ENCODE data around the gene ASPSCR1.
A peak's percentile ranks its signal among the peaks of the same experiment; 100 is the strongest.
"Not testable (repeated sequence)": the region's sequence is repeated elsewhere in the genome, so short reads cannot be mapped to it uniquely, and the experiment has no call there.

The ASPSCR1 gene

DNA sequence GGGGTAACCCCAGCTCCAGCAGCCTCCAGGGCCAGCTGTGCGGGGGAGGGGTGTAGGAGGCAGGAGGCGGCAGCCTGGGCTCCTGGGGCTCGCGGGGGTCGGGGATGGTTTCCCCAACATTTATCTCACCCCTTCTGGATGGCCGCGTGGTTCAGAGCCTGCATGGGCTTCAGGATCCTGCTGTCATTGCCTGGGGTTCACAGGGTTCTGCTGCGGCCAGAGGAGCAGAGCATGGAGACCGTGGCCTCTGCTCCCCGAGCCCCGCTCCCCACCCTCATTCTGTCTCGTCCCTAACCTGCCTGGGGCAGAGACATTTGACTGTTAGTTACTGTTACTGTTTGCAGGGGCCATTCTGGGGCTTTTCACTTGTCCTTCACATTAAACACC lies 35.3 kb upstream of the ASPSCR1 start:
- no peak for DNase-seq

- DNase-seq: no peak
Measured at GRCh38 chr17:81944858-81945257, 32.6 kb upstream of the ASPSCR1 start.

DNA sequence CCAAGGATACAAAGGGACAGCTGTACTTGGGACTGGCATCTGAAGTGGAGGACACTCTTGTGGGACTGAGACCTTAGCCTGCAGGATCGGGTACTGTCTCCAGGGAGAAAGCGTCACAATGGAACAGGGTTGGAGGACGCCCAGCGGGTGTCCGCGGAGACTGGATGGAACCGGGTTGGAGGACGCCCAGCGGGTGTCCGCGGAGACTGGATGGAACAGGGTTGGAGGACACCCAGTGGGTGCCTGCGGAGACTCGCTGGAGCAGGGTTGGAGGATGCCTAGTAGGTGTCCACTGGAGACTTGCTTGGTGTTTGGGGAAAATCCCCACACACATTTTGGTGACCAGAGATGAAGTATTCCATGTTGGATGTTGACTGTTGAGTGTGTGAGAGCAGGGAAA lies 30.2 kb upstream of the ASPSCR1 start, which contains the start of gene MYADML2:
TSS of gene MYADML2 (minus strand) at position 45 of the 400 bp plus-strand sequence. CDS start 5,492 bp downstream, outside the sequence.
- DNase-seq: no peak

GRCh38 chr17:81948635-81949378 lies 28.6 kb upstream of the ASPSCR1 start:
- no peak for DNase-seq

DNA sequence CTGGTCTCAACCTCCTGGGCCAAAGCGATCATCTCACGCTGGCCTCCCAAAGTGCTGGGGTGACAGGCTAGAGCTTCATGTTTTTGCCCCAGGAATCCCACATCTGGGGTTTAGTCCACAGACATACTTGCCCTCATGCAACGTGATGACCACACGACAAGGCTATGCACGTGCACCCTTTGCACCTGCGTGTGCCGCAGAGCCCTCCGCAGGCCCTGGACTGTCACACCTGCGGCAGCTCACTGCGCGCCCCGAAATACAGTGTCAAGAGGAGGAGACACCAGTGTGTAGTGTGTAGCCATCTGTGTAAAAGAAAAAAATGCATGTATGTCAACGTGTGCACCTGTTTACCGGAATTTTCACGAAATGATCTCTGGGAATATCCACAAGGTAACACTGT lies 26.9 kb upstream of the ASPSCR1 start:
- no peak for DNase-seq

DNA sequence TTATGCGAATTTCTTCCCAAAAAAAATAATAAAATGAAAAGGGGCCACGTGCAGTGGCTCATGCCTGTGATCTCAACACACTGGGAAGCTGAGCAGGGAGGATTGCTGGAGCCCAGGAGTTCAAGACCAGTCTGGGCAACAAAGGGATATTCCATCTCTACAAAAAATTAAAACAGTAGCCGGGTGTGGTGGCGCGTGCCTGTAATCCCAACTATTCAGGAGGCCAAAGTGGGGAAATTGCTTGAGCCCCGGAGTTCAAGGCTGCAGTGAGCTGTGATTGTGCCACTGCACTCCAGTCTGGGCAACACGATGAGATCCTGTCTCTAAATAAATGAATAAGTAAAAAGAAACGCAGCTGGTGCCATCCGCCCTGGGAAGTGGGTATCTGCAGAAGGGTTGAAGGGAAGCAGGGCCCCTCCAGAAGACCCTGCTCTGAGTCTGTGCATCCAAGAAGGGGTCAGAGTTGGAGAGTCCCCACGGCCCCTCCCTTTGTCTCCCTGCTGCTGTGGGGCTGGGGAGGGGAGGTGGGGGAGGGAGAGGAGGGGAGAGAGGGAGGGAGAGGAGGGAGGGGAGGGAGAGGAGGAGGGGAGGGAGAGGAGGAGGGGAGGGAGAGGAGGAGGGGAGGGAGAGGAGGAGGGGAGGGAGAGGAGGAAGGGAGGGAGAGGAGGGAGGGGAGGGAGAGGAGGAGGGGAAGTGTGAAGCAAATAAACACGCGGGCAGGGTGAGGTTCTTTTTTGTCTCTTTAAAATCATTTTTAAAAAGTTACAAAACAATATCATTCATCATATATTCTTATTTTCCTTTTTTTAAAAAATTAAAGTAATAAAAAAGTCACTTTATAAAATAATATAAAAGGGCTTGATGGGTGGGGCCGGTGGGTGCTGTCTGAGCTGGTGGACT lies 25.4 kb upstream of the ASPSCR1 start:
- DNase-seq: no peak

- DNase-seq: no peak
Measured at GRCh38 chr17:81952792-81953228, 24.6 kb upstream of the ASPSCR1 start.

- DNase-seq: not testable (repeated sequence)
Measured at GRCh38 chr17:81953443-81953842, 24.0 kb upstream of the ASPSCR1 start.

- DNase-seq: no peak
Measured at GRCh38 chr17:81954131-81955057, 23.0 kb upstream of the ASPSCR1 start.

DNA sequence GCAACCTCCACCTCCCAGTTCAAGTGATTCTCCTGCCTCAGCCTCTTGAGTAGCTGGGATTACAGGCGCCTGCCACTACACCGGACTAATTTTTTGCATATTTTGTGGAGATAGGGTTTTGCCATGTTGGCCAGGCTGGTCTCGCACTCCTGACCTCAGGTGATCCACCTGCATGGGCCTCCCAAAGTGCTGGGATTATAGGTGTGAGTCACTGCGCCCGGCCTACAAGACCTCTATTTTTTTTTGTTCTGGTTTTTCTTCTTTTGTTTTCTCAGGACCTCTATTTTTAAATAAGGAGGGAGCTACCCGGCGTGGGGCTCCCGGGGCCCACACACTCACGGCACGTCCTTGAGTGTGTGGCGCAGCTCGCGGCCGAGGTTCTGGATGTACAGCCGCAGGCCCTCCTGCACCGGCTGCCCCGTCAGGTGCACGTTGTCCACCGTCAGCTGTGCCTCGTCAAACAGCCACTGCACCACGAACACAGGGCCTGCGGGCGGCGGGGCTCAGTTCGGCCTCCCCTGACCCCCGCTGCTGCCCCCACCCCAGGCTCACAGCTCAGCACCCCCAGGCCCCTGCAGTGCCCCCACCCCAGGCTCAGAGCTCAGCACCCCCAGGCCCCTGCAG lies 22.3 kb upstream of the ASPSCR1 start:
- no peak for DNase-seq

DNA sequence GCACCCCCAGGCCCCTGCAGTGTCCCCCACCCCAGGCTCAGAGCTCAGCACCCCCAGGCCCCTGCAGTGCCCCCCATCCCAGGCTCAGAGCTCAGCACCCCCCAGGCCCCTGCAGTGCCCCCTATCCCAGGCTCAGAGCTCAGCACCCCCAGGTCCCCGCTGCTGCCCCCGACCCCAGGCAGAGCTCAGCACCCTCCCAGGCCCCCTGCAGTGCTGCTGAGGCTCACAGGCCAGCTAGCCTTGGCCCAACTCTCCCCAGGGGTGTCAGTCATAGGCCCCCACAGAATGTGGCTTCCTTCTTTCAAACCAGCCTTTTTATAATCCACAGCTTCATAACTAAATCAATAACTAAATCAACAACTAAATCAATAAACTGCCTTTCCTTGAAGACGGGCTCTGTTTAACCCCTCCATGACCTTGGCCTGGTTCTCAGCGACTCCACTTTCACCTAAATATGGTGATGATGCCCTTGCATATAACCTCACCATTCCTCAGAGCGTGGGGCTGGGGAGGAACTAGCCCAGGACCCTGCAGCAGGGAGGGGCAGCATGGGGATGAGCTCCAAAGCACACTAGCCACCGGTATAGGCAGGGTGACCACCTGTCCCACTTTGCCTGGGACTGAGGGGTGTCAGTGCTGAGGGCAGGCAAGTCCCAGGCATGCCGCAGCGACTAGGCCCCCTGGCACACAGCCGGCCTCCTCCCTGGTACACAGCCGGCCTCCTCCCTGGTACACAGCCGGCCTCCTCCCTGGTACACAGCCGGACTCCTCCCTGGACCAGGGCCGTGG lies 21.5 kb upstream of the ASPSCR1 start:
- no peak for DNase-seq

- DNase-seq: no peak
Measured at GRCh38 chr17:81956607-81957589, 20.5 kb upstream of the ASPSCR1 start.

DNA sequence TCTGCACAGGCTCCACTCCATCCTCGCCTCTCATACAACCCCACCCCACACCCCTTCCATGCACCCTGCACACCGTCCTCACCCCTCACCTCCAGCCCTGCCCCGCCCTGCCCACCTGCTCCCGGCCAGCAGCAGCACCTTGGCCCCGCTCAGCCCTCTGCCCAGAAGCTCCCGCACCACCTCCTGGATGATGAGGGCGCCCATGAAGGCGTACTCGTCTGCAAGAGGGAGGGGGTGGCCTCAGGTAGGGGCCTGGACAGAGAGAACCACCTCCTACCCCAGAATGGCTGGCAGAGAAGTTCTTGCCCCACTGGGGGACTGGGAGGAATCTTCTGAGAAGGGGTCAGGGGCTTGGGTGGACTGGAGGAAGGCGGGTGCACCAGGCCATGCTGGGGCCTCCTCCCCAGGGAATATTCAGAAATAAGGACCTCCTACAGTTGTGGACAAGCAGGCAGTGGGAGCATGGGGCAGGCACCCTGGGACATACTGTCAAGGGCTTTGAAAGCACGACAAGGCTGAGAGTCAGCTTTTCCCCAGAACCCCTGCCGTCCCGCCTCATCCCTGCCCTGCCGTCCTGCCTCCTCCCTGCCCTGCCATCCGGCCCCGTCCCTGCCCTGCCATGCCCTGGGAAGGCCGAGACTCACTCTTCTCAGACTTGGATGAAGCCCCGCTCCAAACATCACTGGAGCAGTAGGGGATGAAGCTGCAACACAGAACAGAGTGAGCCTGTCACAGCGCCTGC lies 19.6 kb upstream of the ASPSCR1 start:
- DNase-seq: no peak

DNA sequence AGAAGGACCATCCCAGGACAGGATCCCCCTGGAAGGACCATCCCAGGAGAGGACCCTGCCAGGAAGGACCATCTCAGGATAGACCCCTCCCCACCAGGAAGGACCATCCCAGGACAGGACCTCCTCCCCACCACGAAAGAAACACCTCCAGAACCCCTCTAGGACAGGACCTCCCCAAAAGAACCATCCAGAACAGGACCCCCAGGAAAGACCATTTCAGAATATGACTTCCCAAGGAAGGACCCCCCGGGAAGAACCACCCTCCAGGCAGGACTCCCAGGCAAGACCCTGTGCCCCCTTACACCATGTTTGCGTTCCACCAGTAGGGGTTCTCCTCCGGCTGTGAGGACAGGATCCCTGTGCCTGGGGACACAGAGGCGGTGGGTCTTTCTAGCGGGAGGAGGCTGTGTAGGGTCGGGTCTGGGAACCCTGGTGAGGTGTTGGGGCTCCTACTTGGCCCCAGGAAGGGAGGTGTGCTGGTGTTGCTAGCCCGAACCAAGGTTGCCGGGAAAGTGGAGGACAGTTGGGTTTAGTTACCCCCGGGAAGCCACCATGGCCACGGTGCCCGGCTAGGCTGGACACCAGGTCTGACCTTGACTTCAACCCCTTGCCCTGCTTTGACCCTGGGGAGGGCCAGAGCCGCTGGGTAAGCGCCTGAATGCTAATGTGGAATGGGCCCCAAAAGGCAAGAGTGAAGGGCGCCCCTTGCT lies 18.6 kb upstream of the ASPSCR1 start:
- no peak for DNase-seq

DNA sequence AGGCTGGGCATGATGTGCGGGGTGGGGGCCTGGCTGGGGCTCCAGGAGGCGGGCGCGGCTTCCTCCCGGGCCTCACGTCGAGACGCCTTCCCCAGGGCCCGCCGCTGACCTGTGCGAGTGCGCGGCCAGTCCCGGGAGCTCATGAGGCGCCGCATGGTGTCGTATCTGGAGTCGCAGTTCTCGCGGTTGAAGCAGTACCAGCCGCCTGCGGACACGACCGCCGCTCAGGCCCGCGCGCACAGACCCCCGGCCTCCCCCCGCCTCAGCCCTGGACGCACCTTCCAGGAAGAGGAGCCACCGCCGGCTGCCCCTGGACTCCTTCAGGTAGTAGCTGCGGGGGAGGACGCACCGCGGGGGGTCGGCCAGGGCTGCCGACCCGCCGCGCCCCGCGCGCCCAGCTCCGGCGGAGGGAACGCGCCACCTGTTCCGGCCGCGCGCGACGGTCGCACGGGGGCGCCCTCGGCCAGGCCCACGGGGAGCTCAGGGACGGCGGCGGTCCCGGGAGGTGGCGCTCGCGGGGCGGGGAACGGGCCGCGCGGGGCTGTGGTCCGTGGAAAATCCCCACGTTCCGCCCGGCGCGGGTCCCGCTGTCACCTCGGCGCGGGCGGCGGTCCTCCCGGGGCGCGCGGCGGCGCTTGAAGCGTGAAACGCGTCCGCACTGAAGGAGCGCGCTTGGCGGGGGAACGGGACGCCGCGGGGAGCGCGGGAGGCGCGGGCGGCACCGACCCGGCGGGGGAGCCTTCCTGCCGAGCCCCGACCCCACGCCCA lies 17.9 kb upstream of the ASPSCR1 start:
- DNase-seq: peak; percentile 60

DNA sequence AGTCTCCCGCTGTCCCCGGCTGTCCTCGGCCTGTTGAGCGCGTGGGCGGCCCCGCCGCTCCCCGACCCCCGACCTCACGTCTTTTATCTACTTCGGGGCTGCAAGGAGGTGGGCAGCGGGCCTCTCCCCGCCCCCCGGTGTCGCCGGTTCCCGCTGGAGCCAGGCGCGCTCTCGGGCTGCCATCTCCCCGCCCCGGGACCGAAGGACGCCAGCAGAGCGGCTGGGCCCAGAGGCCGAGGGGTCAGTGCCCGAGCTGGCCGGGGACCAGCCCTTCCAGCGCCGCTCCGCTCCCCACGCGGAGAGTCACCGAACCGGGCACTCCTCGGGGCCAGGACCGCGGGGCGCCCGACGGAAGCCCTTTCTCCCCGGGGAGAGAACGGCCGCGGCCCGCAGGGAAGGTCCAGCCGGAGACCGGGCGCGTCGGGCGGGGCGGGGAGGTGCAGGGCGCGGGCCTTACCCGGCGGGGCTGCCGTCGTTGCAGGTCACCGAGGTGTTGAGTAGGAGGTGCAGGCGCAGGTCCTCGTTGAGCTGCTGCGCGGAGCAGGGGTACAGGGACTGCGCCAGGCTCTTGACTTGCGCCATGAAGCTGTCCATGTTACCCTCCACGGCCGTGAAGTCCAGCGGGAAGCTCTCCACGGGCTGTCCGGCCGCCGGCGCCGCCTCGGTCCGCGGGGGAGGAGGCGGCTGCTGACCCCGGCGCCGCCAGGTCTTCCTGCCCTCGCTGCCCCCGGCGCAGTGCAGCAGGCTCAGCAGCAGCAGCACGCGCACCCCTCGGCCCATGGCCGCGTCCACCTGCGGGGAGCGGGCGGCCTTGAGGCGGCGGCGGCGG lies 17.1 kb upstream of the ASPSCR1 start:
- no peak for DNase-seq

GRCh38 chr17:81961087-81961511 lies 16.3 kb upstream of the ASPSCR1 start, which contains the start of gene NOTUM:
Gene NOTUM, minus strand, starts transcription at chr17:81961187. Its CDS starts 278 bp downstream, at chr17:81960909.
- DNase-seq: no peak

Data from activated CD4-positive, alpha-beta T cell treated with anti-CD3 and anti-CD28 coated beads, Interleukin-2, amount 50 U/mL, for 16 hours (primary cell).